ENCODE data around the gene SHLD2.
"Not testable (repeated sequence)": the region's sequence is repeated elsewhere in the genome, so short reads cannot be mapped to it uniquely, and the experiment has no call there.

- not testable (repeated sequence) for TF ChIP-seq JUND (IDR thresholded peaks at IDR 0.05); POLR2AphosphoS5 (IDR thresholded peaks at IDR 0.05; ENCODE audit: low read depth, low read length); CTCF (IDR thresholded peaks at IDR 0.05 in 2 of 3, conservative IDR thresholded peaks at IDR 0.05 in 1 of 3; ENCODE audit: borderline replicate concordance in 1 of 3, insufficient read depth in 1 of 3, low read depth in 2 of 3, low read length in 2 of 3); RAD21 (IDR thresholded peaks at IDR 0.05; ENCODE audit: low read depth); TCF7L2 (IDR thresholded peaks at IDR 0.05; ENCODE audit: borderline replicate concordance, extremely low read depth, insufficient read depth, insufficient read length); YY1 (IDR thresholded peaks at IDR 0.05; ENCODE audit: extremely low read depth, insufficient replicate concordance, low read depth, low read length); CEBPB (IDR thresholded peaks at IDR 0.05; ENCODE audit: low read depth); EZH2 (IDR thresholded peaks at IDR 0.05)
Measured at GRCh38 chr10:87170705-87171104, 75.7 kb downstream of the SHLD2 start.

All from HCT116 (cell line).